C4-2B (cell line): Measurements from ENCODE around the gene SPDYE2B.
"Not testable (repeated sequence)": the region's sequence is repeated elsewhere in the genome, so short reads cannot be mapped to it uniquely, and the experiment has no call there.

Source experiments
- H3K27ac ChIP-seq: fragments of 450-650 bp; 2 replicates; pipeline ENCODE4 v1.5.1; 2017

Gene SPDYE2B

DNA sequence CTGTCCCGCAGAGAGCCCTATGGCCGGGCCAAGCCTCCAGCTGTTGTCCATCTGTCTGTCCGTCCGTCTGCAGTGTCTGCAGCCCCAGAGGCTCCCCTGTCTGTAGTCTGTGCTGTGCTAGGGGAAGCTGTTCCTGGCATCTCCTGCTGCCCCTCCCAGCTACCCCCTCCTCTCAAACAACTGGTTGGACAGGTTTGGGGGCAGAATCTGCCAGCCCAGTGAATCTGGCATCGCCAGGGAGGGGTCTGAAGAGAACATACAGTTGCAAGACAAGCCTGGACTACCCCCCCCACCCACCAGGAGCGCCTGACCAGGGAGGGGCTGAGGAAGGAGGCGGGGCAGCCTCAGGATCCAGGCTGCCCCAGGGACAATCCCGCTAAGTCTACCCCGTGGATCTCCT lies 7.4 kb upstream of the SPDYE2B start, which contains the start of gene UPK3BL1:
Gene UPK3BL1 (minus strand): TSS at position 101 of the 400 bp plus-strand sequence. CDS start 50 bp downstream, at position 51.
- not testable (repeated sequence) for H3K27ac ChIP-seq

DNA sequence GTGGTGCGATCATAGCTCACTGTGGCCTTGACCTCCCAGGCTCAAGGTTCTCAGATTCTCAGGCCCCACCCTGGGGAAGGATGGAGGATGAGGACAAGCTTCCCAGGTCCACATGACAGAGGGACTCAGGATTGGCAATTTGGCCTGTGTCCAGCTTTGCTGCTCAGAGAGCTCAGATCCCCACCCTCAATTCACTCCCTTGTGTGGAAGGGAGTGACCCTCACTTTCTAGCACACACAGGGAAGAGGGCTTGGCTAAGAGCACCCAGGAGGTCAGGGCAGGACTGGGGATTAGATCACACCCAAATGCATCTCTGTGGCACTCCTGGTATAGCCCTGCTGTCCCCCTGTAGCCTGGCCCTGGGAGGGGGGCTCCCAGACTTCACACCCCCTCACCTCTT lies 6.7 kb upstream of the SPDYE2B start:
- H3K27ac ChIP-seq: not testable (repeated sequence)

DNA sequence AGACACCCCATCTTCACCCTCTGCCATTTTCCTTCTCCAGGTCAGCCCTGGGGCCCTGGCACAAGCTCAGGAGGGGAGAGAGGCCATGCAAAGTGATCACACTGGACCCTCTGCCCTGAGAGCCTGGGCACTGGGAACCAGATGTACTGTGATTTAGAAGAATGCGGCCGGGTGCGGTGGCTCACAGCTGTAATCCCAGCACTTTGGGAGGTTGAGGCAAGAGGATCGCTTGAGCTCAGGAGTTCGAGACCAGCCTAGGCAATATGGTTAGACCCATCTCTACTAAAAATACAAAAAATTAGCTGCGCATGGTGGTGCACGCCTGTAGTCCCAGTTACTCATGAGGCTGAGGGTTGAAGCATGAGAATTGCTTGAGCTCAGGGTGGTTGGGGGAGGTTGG lies 2.3 kb upstream of the SPDYE2B start:
- not testable (repeated sequence) for H3K27ac ChIP-seq

DNA sequence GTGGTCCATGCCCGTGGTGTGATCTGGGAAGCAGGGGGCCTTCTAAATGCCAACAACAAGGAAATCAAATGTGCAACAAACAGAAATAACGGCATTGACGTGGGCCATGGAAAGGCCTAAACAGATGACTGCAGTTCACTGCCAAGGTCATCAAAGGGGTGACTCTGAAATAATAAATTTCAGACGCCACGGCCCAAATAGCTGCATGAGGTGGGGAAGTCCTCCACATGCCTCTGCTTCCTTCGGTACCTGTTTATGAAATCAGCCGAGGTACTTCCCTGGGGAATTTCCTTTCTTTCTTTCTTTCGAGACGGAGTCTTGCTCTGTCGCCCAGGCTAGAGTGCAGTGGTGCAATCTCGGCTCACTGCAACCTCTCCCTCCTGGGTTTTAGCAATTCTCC lies 14.6 kb downstream of the SPDYE2B start:
- H3K27ac ChIP-seq: not testable (repeated sequence)

DNA sequence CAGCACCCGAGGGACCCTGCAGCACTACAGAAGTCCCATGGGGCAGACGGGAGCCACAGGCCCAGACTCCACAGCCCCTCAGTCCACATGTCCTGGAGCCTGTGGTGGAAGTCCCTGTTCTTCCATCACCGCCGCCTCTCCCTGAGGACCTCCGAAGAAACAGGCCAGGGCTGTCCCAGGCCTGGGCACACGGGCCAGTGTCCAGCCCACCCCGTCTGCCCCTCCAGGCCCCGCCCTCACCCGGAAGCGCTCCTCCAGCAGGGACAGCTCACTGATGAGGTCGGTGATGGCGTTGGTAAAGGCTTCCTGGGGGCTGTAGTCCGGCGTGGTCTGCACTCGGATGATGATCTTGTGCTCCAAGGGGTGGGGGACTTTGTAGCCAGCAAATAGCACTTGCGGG lies 16.7 kb downstream of the SPDYE2B start:
- not testable (repeated sequence) for H3K27ac ChIP-seq

DNA sequence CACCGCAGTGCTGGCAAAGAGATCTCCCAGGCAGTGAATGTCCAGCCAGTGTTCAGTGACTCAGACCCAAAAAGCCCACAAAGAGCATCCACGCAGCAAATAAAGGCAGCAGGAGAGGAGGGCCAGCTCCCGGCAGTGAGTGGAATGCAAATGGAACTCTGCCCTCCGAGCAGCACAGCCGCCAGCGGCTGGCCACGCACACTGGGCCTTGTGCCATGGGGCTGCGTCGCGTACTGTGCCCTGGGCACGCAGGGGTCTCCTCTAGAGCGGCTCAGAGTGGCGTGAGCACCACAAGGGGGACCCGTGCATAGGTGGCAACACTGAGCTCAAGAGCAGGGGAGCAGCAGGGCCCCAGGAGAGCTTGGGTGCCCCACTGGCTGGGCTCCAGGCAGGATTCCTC lies 17.4 kb downstream of the SPDYE2B start:
- not testable (repeated sequence) for H3K27ac ChIP-seq

DNA sequence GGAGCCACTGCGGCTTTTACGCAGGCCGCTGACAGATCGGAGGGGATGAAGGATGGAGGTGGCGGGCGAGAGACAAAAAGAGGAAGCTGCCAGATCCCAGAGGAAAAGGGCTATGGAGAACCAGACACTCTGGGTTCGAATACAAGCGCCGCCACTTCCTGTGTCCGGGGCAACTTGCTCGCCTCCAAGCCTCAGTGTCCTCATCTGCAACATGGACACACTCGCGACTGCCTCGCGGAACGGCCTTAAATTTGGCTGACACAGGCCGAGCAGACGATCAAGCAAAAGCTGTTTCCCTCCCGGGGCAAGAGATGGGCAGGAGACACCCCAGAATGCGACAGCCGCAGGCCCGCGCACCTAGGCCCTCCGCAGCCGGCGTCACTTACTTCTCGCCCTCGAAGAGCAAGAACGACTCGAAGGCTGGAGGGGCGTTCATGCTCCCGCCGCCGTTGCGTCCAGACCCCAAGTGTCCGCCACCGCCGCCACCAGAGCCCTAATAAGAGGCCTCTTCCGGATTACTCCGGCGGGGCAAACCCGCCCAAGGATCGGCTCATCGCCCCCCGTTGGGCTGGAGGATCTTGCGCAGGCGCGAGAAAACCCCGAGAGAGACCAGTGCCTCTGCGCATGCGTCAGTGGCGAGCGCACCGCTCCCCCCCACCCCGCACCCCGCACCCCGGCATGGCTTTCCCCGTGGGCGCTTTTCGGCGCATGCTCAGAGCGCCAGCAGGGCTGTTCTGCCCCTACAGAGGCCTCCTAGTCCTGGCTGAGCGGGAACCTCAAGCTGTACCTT lies 21.2 kb downstream of the SPDYE2B start, which contains the start of gene POLR2J2:
Gene POLR2J2 (minus strand): TSS at position 498 of the 790 bp plus-strand sequence. CDS start 62 bp downstream, at position 436.
- H3K27ac ChIP-seq: peak within 1 kb of the TSS; percentile 51; the same call in 1 of the 2 replicates

DNA sequence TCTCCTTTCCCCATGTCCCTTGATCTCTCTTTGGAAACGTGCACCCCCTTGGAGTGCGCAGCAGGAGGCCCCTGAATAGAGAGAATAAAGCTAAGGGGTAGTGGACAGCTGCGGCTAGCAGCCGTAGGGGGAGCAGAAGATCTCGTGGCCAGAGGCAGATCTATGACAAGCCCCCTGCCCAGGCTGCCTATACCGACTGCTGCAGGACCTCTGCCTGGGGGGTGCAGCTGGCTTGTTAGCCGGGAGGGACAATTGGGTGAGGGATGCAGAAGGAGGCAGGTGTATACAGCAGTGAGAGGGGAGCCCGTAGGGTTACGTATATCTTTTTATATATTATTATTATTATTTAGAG lies 21.8 kb downstream of the SPDYE2B start:
- not testable (repeated sequence) for H3K27ac ChIP-seq

DNA sequence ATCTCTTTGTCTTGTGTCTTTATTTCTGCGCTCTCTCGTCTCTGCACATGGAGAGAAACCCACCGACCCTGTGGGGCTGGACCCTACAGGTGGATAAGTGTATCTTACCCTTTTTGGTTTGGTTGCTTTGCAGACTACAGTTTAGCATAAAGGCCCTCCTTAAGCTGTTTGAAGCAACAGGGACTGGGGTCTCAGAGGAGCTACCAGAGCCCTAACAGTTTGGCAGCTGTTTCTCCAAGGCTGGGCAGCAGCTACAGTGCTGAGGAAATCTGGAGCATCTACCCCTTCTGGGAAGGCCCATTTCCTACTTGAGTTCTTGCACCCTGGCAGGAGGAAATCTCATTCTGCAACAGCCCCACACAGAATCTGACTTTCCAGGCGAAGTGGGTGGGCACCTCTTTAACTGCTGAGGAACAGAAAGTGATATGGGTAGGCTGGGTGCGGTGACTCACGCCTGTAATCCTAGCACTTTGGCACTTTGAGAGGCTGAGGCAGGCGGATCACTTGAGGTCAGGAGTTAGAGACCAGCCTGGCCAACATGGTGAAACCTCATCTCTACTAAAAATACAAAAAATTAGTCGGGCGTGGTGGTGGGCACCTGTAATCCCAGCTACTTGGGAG lies 23.4 kb downstream of the SPDYE2B start:
- H3K27ac ChIP-seq: not testable (repeated sequence)

DNA sequence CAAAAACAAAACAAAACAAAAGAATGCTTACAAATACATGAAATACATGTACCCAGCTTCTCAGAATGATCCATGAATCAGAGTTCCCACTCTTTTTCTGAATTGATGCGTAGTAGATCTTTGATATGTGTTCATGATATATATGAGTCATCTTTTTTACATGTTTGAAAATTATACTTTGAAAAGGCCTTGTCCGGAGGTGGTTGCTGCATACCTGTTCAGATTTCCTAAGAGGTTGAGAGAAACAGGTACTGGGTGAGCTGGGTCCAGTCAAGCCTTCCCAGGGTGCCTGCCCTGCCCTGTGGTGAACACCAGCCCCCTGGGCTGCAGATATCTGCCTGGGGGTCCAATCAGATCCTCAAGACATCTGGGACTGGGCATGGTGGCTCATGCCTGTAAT lies 25.4 kb downstream of the SPDYE2B start:
- H3K27ac ChIP-seq: not testable (repeated sequence)

DNA sequence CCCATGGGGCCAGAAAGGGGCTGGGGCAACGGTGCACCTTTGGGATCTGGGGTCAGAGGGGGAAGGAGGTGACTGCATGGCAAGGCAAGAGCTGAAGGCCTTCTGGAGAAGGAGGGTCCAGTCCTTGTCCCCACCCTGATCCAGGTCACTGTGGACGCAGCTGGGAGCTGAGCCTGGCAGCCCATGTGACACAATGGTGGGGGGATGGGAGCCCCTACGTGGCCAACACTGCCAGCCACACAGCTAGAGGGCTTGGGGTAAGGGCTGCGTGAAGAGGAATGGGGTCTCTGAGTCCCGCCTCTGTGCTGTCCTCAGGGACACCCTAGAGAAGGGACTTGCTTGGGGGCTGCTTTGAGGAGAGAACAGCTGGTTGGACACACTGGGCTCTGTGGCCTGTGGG lies 30.7 kb downstream of the SPDYE2B start:
- not testable (repeated sequence) for H3K27ac ChIP-seq

DNA sequence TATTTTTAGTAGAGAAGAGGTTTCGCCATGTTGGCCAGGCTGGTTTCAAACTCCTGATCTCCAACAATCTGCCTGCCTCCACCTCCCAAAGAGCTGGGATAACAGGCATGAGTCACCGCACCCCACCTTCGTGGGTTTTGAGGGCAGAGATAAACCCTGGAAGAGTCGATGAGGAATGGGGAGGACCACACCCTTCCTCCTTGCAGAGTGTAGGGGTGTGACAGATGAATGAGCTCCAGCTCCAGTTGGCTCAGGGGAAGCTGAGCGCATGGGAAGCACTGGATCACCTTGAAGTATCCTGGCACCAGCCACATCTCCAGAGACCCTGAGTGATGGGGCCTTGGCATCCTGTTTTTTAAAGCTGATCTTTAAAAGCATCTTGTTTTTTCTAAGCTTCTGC lies 32.4 kb downstream of the SPDYE2B start:
- H3K27ac ChIP-seq: not testable (repeated sequence)

DNA sequence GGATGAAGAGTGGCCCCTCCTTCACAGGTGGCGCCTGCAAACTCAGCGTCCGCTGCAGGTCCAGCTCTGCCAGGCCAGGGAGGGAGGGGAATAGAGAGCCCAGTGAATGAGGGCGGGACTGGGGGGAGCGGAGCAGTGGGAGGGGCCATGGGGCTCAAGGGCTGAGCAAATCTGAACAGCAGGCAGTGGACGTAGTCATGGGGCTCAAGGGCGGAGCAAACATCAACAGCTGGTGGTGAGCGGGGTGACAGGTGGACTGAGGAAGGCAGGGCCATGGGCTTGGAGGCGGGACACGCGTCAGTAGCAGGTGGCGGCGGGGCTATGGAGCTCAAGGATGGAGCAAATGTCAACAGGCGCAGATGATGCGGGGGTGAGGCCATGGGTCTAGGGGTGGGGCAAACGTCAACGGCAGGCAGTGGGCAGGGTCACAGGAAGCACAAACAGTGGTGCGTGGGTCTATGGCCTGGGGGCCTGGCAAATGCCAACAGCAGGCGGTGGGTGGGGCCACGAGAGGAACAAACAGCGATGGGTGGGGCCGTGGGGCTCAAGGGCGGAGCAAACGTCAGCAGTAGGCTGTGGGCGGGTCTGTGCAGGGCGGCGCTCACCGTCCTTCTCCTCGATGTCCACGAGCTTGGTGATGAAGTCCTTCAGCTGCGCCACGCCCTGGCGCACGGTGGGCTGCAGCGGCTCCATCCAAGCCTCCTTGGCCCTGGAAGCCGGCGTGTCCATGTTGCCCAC lies 38.3 kb downstream of the SPDYE2B start:
- not testable (repeated sequence) for H3K27ac ChIP-seq

DNA sequence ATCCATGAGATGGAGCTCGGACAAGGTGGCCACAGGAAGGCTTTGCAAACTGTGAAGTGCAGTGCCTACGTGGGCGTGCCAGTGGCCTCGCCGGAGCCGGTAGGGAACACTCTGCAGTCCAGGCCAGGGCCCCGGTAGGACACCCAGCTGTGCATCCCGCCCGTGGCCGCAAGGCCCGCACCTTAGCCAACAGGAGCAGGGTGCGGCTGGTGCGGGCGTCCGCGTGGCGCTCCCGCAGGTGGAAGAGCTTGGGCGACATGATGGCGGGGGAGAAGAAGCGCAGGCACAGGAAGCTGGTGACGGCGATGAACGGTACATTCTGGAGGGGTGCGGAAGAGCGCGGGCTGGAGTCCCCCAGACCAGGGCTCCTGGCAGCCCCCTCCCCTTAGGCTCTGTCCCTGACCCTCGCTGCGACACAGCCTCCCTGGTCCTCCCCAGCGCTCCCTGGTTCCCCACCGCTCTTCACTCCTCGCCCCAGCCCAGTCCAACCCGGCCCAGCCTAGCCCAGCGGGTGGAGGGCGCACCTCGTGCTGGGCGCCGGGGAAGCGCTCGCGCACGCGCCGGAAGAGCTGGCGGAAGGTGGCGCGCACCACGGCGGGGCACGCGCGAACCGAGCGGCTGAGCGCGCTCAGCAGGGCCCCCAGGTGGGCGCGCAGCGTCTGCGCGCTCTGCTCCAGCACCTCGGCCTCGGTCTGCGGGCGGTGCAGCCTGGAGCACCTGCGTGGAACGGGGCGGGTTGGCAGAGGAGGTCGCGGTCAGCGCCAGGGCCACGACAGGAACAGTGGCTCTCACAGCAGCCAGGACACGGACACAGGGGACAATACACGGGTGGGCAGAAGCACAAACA lies 39.5 kb downstream of the SPDYE2B start:
- not testable (repeated sequence) for H3K27ac ChIP-seq

DNA sequence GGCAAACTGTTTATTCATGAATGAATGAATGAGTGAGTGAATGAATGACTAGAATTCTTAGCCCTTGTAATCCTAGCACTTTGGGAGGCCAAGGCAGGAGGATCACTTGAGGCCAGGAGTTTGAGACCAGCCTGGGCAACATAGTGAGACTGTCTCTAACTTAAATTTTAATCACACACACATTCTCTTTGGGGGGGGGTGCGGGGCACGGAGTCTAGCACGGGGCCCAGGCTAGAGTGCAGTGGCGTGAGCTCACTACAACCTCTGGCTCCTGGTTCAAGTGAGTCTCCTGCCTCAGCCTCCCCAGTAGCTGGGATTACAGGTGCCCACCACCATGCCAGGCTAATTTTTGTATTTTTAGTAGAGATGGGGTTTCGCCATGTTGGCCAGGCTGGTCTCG lies 40.5 kb downstream of the SPDYE2B start:
- H3K27ac ChIP-seq: not testable (repeated sequence)

DNA sequence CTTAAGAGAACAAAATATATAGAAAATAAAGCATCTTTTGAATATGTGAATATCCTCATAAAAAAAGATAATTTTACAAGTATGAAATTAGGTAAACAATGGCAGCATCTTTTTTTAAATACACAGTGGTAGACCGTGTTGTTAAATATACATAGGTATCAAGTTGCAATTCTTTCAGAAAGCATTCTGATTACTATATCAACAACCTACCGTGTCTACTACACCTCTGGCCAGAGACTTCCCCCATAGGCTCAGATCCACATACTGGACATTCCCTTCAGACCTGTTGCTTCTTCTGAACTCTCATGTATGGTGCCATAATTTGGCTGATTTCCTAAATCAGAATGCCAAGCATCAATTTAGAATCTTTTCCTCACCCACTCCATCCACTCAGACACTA lies 43.9 kb downstream of the SPDYE2B start:
- not testable (repeated sequence) for H3K27ac ChIP-seq

DNA sequence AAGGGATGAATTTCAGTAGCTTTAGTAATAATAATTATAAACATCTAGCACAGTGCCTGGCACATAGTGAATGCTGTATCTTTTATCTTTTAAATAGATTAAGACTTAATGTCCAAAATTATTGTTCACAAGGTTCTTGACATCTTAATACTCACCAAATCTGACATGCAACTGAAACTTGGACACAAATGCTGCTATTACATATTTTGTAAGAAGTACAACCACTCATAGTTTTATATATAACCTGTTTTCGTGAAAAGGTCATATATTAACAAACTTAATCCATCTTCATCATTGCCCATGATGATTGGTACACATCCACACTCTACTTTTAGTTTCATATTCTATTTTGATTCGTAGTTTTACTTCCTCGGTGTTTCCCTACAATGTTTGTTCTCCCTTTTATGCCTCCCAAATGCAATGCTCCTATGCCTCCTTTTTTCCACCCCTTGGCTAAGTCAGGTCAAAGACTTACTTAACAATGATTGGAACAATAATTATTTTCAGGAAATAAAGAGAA lies 45.0 kb downstream of the SPDYE2B start:
- H3K27ac ChIP-seq: not testable (repeated sequence)

DNA sequence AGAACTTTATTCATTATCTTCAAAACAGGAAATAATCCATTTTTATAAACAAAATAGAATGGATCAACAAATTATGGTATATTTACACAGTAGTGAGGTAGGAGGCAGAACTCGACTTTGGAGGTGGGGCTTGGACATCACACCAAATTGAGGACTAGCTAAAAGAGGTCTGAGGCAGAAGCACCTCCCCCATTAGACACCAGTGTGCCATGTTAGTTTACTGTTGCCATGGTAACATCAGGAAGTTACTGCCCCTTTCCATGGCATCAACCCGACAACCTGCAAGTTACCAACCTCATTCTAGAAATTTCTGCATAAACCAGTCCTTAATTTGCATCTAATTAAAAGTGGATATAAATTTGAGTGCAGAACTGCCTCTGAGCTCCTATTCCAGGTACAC lies 45.9 kb downstream of the SPDYE2B start:
- not testable (repeated sequence) for H3K27ac ChIP-seq

DNA sequence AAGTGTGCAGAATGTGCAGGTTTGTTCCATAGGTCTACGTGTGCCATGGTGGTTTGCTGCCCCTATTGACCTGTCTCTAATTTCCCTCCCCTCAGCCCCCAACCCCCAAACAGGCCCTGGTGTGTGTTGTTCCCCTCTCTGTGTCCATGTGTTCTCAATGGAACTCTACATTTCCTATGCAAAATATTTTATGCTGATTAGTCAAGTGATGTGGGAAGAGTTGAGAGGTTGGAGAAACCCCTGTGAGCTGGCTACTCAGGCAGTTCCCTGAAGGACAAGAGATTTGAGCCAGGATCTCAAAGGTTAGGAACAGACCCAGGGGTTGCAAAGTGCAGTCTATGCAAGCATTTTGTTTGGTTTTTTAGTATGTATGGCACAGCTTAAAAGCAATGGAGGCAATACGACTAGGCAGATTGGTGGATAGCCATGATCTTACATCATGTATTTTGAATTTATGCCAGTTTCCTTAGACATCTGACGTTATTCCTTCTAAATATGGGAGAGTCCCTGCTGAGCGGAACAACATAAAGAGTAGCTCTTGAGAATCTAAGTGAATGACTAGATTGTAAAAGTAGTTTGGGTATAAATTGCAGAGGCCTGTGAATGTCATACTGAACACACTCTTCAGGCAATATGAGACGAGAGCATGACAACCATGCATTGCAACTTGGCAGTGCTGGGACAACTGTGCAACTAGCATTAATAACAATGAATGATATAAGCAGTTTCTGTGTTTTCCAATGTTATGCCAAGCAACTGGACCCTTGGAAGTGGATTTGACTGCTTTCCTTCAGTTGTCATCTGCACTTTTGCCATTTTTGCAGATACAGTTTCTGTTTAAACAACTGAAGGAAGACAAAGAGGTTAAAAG lies 47.8 kb downstream of the SPDYE2B start:
- H3K27ac ChIP-seq: not testable (repeated sequence)

DNA sequence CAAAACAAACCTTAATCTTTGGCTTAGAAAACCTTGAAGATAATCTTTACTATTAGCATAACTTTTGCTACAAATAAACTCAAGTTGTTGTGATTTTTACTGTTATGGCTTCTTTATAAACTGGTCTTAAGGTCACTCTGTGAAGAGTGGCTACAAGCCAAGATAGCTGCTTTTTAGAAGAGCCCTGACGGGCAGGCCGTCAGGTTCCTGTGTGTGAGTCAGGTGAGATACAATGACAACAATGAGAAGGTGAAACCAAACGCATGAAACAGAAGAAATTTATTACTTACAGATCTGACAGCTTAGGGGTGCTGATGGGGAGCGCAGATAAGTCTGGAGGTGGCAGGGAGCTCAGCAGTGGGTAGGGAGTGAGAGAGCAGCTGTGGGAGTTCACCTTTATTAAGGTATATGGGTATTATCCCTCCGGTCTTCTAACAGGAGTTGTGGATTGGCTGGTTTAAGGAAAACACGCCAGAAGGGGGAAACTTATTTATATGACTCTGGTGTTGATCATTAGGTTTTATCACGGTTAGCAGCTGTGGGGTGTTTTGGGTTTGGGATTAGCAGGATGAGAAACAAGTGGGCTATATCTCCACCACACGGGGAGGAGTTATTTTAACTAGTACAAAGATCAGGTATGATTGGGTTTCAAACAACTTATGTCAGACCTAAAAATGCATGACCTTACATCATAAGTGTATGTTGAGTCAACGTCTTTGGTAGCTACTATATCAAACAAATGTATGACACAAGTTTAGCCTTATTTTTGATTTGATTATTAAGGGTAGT lies 49.0 kb downstream of the SPDYE2B start:
- not testable (repeated sequence) for H3K27ac ChIP-seq
